Neural crest cell (in vitro differentiated cells): ENCODE measurements around the gene LONP2. TPM values are rescaled to one million over a fixed set of nuclear protein-coding genes. Genes with fewer than 3 reads are reported as not detected.

Experiments
- DNase-seq: peaks from one replicate; pipeline ENCODE4 v3.0.0; 2021; ENCODE audit warnings: low read depth, mixed read lengths, low spot score
- H3K27ac Mint-ChIP-seq: one replicate; pipeline ENCODE4 v1.8.0; 2021; ENCODE audit warnings: mild to moderate bottlenecking, mixed read lengths; ENCODE audit not compliant: unreplicated experiment
- H3K27me3 Mint-ChIP-seq: 2 replicates; pipeline ENCODE4 v1.8.0; 2021; ENCODE audit warnings: low read depth, mild to moderate bottlenecking, mixed read lengths
- H3K36me3 Mint-ChIP-seq: 2 replicates; pipeline ENCODE4 v1.8.0; 2021; ENCODE audit warnings: low read depth, mild to moderate bottlenecking, mixed read lengths
- H3K4me1 Mint-ChIP-seq: 2 replicates; pipeline ENCODE4 v1.8.0; 2021; ENCODE audit warnings: mixed read lengths
- H3K4me3 Mint-ChIP-seq: one replicate; pipeline ENCODE4 v1.8.0; 2021; ENCODE audit warnings: mild to moderate bottlenecking, mixed read lengths
- H3K9me3 Mint-ChIP-seq: 2 replicates; pipeline ENCODE4 v1.8.0; 2021; ENCODE audit warnings: mixed read lengths
- total RNA-seq: library from RNA; stranded (reverse); gene quantifications from 2 replicates; pipeline ENCODE4 v1.2.1, GENCODE V29; 2021
- TF ChIP-seq, protein P1 (sequence below): fragments of 200-600 bp; sonication (generic); conservative IDR thresholded peaks from 2 replicates; pipeline ENCODE4 v1.5.0; 2021; ENCODE audit warnings: antibody characterized with exemption, mild to moderate bottlenecking

LONP2 gene
- total RNA-seq, 1 donor from 2014 or later = 42.4 TPM

DNA sequence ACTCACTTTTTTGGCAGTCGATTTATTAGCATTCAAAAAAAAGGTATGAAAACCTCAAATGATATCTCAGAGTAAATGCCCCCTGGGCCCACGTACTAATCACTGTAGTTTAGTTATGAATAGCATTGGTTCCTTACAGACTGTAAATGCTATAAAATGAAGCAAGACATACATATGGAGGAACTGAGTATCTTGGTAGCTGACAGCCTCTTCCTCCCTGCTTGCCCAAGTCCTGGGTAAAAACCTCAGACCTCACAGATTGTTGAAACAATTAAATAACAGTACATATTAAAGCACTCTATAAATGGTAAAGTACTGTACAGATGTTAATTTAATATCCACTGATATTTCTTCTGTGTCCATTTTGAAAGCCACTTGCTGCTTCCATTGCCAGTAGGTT, 36.4 kb downstream of the LONP2 start:
- H3K4me3 Mint-ChIP-seq = no peak overlapping the region
- peaks cover 18% of the 10 kb centered on the region for H3K36me3 Mint-ChIP-seq
- no peaks in the 10 kb centered on the region for H3K27me3 Mint-ChIP-seq
- peaks cover 3% of the 10 kb centered on the region for H3K4me1 Mint-ChIP-seq
- no peak overlapping the region for H3K27ac Mint-ChIP-seq
- H3K9me3 Mint-ChIP-seq = peaks cover 5% of the 10 kb centered on the region
- DNase-seq = no peak
- TF ChIP-seq, protein P1, sequence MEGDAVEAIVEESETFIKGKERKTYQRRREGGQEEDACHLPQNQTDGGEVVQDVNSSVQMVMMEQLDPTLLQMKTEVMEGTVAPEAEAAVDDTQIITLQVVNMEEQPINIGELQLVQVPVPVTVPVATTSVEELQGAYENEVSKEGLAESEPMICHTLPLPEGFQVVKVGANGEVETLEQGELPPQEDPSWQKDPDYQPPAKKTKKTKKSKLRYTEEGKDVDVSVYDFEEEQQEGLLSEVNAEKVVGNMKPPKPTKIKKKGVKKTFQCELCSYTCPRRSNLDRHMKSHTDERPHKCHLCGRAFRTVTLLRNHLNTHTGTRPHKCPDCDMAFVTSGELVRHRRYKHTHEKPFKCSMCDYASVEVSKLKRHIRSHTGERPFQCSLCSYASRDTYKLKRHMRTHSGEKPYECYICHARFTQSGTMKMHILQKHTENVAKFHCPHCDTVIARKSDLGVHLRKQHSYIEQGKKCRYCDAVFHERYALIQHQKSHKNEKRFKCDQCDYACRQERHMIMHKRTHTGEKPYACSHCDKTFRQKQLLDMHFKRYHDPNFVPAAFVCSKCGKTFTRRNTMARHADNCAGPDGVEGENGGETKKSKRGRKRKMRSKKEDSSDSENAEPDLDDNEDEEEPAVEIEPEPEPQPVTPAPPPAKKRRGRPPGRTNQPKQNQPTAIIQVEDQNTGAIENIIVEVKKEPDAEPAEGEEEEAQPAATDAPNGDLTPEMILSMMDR = no peak

DNA sequence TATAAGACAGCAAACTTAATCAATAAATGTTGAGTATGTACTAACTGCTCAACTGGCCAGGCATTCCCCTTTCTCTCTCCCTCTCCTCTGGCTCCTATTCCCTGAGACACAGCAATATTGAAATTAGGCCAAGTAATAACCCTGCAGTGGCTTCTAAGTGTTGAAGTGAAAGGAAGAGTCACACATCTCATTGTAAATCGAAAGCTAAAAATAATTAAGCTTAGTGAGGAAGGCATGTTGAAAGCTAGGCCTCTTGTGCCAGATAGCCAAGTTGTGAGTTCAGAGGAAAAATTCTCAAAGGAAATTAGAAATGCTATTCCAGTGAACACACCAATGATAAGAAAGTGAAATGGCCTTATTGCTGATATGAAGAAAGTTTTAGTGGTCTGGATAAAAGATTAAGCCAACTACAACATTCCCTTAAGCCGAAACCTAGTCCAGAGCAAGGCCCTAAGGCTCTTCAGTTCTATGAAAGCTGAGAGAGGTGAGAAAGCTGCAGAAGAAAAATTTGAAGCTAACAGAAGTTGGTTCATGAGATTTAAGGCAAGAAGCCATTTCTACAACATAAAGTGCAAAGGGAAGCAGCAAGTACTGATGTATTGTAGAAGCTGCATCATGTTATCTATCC, 38.6 kb downstream of the LONP2 start:
- DNase-seq = no peak
- Mint-ChIP-seq H3K27me3 (no peaks in the 10 kb centered on the region), H3K9me3 (peaks cover 11% of the 10 kb centered on the region), H3K4me1 (no peaks in the 10 kb centered on the region), H3K4me3 (no peak overlapping the region), H3K36me3 (peaks cover 37% of the 10 kb centered on the region), H3K27ac (no peak overlapping the region)
- TF ChIP-seq, protein P1 = no peak

DNA sequence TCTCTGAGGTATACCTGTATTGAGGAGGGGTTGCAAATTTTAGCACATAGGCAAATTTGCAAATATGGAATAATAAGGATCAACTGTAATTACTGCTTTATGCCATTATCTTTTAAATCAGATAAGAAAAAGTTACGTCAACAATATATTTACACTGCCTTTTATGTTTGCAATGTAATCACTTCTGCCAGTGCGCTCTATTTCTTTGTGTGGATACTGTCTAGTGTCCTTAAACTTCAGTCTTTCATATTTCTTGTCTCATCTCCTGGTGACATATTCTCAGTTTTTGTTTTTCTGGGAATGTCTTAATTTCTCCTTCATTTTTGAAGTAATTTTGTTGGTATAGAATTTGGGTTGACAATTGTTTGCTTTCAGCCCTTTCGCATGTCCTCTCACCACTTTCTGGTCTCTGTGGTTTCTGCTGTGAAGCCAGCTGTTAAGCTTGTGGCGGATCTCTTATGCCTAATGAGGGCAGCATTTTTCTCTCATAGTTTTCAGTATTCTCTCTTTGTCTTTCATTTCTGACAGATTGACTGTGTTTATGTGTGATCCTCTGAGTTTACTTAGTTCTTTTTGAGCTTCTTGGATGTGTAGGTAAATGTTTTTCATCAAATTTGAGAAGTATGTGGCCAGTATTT, 40.8 kb downstream of the LONP2 start:
- TF ChIP-seq, protein P1 = no peak
- Mint-ChIP-seq H3K4me1 (no peaks in the 10 kb centered on the region), H3K27ac (no peak overlapping the region), H3K4me3 (no peak overlapping the region), H3K9me3 (peaks cover 12% of the 10 kb centered on the region), H3K36me3 (peaks cover 42% of the 10 kb centered on the region), H3K27me3 (no peaks in the 10 kb centered on the region)
- no peak for DNase-seq

DNA sequence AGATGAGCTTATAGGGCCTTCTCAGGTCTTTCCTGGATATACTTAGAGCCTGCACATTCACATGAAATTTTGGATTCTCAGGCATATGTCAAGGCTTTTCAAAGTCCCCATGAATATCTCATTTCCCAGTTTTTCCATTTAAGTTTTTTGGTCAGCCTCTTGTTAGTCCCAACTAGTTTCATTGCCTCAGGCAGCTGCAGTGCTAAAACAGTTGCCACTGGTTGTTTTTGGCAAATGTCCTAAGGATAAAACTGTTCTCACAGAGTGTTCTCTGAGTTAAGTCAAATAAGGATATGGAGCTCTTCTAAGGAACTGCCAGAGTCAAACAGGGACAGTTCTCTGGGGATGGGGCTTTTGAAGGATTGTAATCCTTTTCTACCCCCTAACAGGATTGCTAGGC, 43.1 kb downstream of the LONP2 start:
- H3K27me3 Mint-ChIP-seq = no peaks in the 10 kb centered on the region
- peaks cover 12% of the 10 kb centered on the region for H3K9me3 Mint-ChIP-seq
- peaks cover 48% of the 10 kb centered on the region for H3K36me3 Mint-ChIP-seq
- H3K4me1 Mint-ChIP-seq = no peaks in the 10 kb centered on the region
- TF ChIP-seq, protein P1 = no peak
- H3K27ac Mint-ChIP-seq = no peak overlapping the region
- no peak overlapping the region for H3K4me3 Mint-ChIP-seq
- no peak for DNase-seq

DNA sequence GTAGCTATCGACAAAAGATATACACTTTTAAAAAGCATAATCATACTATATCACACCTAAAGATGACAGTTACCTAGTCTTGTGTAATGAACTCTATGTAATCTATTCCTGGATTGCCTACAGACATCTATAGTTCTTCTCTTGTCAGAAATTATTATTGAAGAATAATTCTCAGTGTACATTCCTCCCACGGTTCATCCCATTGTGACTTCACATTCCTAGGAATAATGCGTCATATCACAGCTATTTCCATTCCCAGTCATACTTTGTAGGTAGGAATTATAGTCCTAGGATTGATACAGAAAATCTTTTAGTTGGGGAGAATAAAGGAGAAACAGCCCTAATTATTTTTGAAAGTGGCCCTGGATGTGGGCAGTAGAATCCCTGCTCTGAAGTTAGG, 47.2 kb downstream of the LONP2 start:
- Mint-ChIP-seq H3K27ac (no peak overlapping the region), H3K36me3 (peaks cover 33% of the 10 kb centered on the region), H3K4me1 (peaks cover 4% of the 10 kb centered on the region), H3K9me3 (peaks cover 4% of the 10 kb centered on the region), H3K4me3 (no peak overlapping the region), H3K27me3 (no peaks in the 10 kb centered on the region)
- TF ChIP-seq, protein P1 = no peak
- DNase-seq = no peak
